GM18505 (cell line): ENCODE measurements around the gene XG.
A peak's percentile ranks its signal among the peaks of the same experiment; 100 is the strongest.
"Not testable (repeated sequence)": the region's sequence is repeated elsewhere in the genome, so short reads cannot be mapped to it uniquely, and the experiment has no call there.

Experiments
- ATAC-seq: cut with Tn5 transposase; IDR thresholded peaks from one replicate; pipeline ENCODE4 v1.9.1; 2021; ENCODE audit not compliant: unreplicated experiment
- POLR2A ChIP-seq: IDR thresholded peaks from 4 replicates; pipeline ENCODE4 v1.6.1; 2011; ENCODE audit warnings: borderline replicate concordance; ENCODE audit not compliant: insufficient read depth, insufficient read length; ENCODE audit errors: extremely low read depth

XG gene, protein sequence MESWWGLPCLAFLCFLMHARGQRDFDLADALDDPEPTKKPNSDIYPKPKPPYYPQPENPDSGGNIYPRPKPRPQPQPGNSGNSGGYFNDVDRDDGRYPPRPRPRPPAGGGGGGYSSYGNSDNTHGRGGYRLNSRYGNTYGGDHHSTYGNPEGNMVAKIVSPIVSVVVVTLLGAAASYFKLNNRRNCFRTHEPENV

GRCh38 chrX:2751874-2752300 lies at the start of gene XG:
XG (plus strand) TSS chrX:2752040; CDS start chrX:2752275, 235 bp downstream.
- not testable (repeated sequence) for ATAC-seq

DNA sequence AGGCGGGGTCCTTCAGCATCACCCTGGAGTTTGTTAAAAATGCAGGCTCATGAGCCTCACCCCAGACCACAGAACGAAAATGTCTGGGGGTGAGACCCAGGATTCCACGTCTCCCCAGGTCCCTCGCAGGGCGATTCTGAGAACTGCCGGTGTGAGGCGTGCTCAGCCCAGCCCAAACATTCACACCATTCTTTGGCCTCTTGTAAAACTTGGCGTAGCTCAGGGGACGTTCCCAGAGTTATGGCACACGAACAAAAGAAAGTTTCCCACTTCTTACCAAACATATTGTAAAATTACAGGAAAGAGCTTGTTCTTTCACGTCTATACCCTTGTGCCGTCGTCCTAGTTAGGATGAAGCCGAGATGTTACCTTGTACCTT lies 47.9 kb upstream of the XG start:
- no peak for TF ChIP-seq POLR2A
- no peak for ATAC-seq

DNA sequence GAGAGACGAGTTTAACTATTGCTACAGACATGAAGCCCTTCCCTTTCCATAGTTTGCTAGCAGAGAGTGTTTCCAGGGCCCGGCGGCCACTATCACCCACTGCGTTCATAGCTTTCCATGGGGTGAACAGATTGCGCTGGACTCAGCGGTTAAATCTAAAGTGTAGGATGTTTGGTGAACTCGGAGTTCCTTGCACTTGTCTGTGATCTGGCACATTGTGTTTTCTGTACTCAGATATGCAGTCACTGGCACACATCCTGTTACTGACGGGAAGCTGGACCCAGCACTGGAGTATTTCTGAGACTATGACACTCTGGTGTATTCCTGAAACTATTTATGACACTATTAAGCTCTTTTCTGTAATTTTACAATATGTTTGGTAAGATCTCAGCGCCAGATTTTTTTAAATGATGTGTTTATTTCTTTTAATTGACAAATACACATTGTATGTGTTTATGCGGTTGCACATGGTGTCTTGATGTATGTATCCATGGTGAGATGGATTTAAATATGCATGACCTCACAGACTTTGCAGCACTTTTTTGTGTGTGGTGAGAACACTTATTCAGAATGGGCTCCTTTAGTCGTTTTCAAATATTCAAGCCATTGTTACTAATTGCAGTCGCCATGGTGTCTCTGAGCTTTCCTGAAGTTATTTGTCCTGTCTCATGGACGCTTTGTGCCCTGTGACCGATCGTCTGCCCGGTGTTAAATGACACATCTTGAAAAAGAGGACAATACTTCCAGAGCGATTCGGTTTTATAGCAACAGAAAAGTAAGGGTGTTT lies 46.6 kb upstream of the XG start:
- ATAC-seq = no peak
- no peak for TF ChIP-seq POLR2A

- ATAC-seq = peak; percentile 94
- no peak for TF ChIP-seq POLR2A
Measured at GRCh38 chrX:2707334-2707760, 44.5 kb upstream of the XG start.

DNA sequence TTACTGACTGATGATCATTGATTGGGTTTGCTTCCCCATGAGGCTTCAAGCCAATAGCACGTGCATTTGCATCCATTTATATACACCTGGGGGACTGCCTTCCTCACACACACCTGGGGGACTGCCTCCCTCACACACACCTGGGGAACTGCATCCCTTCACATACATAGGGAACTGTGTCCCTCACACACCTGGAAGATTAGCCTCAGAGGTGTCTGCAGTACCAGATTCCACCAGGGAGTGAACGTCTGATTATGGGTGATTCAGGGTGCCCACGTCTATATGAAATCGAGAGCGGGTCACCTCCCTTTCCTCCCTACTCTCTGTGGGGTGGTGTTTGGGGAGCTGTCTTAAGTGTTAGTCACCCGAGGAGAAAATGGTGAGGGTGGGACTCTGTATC lies 43.8 kb upstream of the XG start:
- TF ChIP-seq POLR2A = no peak
- no peak for ATAC-seq

DNA sequence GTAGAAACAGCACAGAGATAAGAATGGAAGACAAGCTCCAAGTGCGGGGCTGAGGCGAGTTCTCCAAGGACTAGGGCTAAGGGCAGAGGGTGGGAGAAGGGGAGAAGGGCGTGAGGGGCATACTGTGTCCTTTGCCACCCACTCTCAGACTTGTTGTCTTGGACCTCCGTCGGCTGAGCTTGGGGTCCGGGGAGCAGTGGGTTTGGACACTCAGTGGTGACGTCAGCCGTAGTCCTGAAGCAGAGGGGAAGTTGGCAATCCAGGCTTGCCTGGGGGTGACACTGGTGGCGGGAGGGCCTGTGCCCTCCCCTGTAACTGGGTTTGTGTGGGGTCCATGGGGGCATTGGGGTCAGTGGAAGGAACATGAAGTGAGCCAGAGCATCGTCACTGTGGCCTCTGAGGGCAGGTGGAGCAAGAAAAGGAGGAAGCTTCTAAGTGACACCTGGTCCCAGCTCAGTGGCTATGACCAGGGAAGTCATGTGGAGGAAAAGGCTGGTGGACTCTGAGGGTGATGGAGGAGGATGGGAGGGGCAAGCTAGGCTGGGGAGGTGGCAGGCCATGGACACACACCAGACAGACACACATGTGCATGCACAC lies 43.1 kb upstream of the XG start:
- ATAC-seq = no peak

DNA sequence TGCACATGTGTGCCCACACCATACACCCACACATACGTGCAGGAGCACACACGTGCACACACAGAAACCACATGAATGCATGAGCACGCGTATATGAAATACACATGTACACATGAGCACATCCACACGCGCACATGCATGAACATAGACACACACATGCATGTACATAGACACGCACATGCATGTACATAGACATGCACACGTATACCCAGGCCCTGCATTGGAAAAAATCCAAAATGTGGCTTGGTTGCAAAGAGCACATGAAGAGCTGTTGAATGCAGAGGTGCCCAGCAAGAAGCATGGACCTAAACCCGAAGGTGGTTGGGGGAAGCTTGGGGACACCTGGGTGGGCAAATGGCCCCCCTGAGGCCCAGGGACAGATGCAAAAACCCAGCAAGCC lies 42.3 kb upstream of the XG start:
- no peak for ATAC-seq
- TF ChIP-seq POLR2A = no peak

More for the DNA sequence above, 43.1 kb upstream of the XG start:
- no peak for TF ChIP-seq POLR2A

DNA sequence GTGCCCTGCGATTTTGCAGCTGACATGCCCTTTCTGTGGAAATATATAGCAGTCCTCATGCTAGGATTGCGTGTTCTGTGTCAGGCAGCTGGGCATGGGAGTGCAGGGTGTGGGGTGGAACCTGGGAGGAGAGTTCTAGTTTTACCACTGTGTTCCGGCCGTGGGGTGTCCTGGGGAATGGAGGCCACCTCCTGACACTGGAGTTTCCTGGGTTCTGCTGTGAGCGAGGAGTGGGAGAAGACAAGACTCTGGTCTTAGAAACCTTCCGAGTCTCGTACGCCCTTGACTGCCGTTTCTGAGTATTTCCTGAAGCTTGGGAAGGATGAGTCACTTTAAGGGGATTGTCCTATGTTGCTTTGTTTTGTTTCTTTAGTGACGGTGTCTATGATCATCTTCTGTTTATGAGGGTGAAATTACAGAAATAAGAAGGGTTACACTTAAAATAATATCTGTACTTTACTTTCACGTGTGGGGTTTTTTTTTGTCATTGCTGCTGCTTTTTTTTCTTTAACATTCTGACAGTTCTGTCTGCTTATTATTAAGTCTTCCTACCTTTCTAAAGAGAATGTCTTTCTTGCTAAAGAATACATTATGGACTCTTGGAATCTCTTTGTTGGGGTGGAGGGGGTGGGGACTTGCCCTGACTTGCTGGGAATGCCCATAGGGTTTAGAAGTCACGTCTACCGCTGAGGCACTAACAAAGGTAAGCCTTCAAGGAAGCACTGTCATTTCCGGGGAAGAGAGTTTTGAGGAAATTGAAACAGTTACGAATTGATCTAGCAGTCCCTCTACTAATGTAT lies 41.6 kb upstream of the XG start:
- TF ChIP-seq POLR2A = no peak
- no peak for ATAC-seq

GRCh38 chrX:2711441-2711840 lies 40.4 kb upstream of the XG start:
- no peak for TF ChIP-seq POLR2A
- no peak for ATAC-seq

DNA sequence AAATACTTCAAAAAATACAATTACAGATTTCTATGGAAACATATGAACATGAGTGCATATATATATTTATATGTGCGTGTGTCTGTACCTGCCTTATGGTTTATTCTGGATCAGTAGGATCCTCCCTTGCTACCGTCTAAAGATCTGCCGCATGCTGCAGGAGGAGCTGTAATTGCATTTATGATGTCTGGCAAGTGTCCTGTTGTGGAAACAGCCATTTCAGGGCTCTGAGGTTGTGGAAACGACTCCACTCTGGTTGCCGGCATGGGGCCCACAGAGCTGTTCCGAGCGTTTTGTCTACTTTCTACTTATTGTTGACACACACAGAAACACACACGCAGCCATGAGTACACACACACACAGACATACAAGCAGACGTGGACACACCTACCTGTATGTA lies 39.4 kb upstream of the XG start:
- ATAC-seq = no peak
- TF ChIP-seq POLR2A = no peak

- no peak for ATAC-seq
- TF ChIP-seq POLR2A = no peak
Measured at GRCh38 chrX:2712890-2713840, 38.7 kb upstream of the XG start.

DNA sequence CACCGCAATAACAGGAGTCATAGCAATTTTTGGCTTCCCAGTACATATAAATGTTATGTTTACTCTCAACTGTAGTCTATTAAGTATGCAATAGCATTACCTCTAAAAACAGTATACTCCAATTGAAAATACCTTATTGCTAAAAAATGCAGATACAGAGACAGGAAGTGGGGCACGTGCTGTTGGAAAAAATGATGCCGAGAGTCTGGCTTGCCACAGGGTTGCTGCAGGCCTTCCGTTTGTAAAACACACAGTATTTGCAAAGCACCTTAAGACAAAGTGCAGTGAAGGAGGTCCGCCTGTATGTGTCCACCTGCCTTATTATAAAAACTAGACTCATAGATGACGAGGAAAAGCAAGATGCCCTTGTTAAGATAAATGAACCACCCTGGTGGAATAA lies 37.3 kb upstream of the XG start:
- no peak for TF ChIP-seq POLR2A
- no peak for ATAC-seq
